ENCODE data around the gene PTPA.

DNA sequence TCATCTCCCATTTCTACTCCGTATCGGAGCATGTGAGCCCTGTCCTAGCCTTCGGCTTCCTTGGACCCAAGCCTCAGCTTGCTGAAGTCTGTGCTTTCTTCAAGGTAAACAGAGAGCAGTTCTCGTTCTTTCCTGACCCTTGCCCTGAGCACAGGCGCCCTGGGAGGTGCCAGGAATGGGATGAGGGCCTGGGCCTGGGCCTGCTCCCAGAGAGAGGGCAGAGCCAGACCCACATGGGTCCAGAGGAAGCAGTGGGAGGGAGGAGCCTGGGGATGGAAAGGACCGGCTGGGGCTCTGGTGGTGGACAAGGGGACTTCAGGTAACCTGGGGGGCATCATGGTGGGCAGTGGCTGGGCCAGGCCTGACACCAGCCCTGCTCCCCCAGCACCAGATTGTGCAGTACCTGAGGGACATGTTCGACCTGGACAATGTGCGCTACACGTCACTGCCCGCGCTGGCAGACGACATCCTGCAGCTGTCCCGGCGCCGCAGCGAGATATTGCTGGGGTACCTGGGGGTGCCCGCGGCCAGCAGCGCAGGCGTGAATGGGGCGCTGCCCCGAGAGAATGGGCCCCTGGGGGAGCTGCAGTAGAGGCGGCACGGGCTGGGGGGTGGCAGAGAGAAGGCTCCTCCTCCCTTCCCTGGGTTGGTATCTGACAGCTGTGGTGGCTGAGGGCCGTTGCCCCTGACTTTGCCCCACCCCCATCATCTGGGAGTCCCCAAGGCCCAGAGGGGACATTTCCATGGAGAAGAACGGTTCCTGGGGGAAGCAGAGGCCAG lies 41.2 kb upstream of the PTPA start:
- TF ChIP-seq CTCF (IDR thresholded peaks at IDR 0.05) (no peak), POLR2A (IDR thresholded peaks at IDR 0.05) (no peak), POLR2AphosphoS5 (IDR thresholded peaks at IDR 0.05) (no peak)

Data from breast epithelium (tissue), 3 donors.